Mammary epithelial cell (primary cell): ENCODE measurements around the gene OSBPL2.

Experiments
- EZH2 ChIP-seq: IDR thresholded peaks from 2 replicates; pipeline ENCODE4 v1.6.1; 2012; ENCODE audit warnings: low read length, inconsistent platforms, borderline replicate concordance
- TF ChIP-seq, protein P1 (sequence below), 2 donors: IDR thresholded peaks in 1 of 2; conservative IDR thresholded peaks in 1 of 2; 2 replicates each; pipeline ENCODE4 v1.5.1; 2011 to 2012; ENCODE audit warnings: inconsistent platforms in 2 of 2, low read length in 2 of 2, mild to moderate bottlenecking in 2 of 2, control low read depth in 1 of 2, low read depth in 1 of 2; ENCODE audit not compliant: insufficient read depth in 1 of 2; ENCODE audit errors: extremely low read depth in 1 of 2

DNA sequence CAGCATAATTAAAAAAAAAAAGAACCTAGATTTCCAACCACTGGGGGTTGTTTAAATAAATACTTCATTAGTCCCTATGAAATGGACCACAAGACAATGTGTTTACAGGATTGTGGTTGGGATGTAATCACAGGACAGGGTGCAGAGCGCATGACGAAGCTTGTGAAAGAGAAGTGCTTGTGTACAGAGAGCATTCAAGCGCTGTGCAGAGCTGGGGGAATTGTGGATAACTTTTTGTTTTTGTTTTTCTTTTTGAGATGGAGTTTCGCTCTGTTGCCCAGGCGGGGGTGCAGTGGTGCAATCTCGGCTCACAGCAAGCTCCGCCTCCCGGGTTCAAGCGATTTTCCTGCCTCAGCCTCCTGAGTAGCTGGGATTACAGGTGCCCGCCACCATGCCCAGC is 106.5 kb downstream of the OSBPL2 start:
- TF ChIP-seq, protein P1, sequence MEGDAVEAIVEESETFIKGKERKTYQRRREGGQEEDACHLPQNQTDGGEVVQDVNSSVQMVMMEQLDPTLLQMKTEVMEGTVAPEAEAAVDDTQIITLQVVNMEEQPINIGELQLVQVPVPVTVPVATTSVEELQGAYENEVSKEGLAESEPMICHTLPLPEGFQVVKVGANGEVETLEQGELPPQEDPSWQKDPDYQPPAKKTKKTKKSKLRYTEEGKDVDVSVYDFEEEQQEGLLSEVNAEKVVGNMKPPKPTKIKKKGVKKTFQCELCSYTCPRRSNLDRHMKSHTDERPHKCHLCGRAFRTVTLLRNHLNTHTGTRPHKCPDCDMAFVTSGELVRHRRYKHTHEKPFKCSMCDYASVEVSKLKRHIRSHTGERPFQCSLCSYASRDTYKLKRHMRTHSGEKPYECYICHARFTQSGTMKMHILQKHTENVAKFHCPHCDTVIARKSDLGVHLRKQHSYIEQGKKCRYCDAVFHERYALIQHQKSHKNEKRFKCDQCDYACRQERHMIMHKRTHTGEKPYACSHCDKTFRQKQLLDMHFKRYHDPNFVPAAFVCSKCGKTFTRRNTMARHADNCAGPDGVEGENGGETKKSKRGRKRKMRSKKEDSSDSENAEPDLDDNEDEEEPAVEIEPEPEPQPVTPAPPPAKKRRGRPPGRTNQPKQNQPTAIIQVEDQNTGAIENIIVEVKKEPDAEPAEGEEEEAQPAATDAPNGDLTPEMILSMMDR (conservative IDR thresholded peaks at IDR 0.05 in 1 of 2, IDR thresholded peaks at IDR 0.05 in 1 of 2; ENCODE audit: extremely low read depth in 1 of 2, insufficient read depth in 1 of 2, low read depth in 1 of 2, low read length in 2 of 2) = no peak
- TF ChIP-seq EZH2 = no peak
